PC-9 (cell line): ENCODE measurements around the gene ARL10. TPM values are rescaled to one million over a fixed set of nuclear protein-coding genes. Genes with fewer than 3 reads are reported as not detected.

Experiments
- BruUV-seq: library from RNA; stranded (reverse); fragments of 400-500 nt; replicated peaks from 2 replicates; lab custom pipeline; 2021; lab: Mats Ljungman, UMichigan
- CTCF ChIA-PET: fragments of 300-600 bp; sonication (Branson Sonifier 250); formaldehyde crosslinking; loops from one replicate; lab custom pipeline; 2022; ENCODE audit warnings: antibody characterized with exemption; lab: Charles Lee
- POLR2A ChIA-PET: fragments of 300-600 bp; sonication (Branson Sonifier 250); formaldehyde crosslinking; loops from one replicate; lab custom pipeline; 2022; ENCODE audit warnings: antibody characterized with exemption; ENCODE audit not compliant: unreplicated experiment; lab: Charles Lee
- DNase-seq, 2 experiments: peaks; one replicate each; pipeline versions ENCODE4 v3.0.0 to v3.0.0-alpha.2; 2015 to 2022; ENCODE audit warnings: mixed read lengths in 1 of 2
- H2AFZ ChIP-seq: fragments of 200-600 bp; sonication (generic); 2 replicates; pipeline ENCODE4 v1.8.1; 2017; ENCODE audit warnings: antibody characterized with exemption
- H3F3A ChIP-seq: fragments of 200-600 bp; sonication (generic); 2 replicates; pipeline ENCODE4 v1.8.1; 2017; ENCODE audit warnings: antibody characterized with exemption, mild to moderate bottlenecking, low read depth; ENCODE audit not compliant: insufficient read depth
- H3K27ac ChIP-seq: fragments of 200-600 bp; sonication (generic); 2 replicates; pipeline ENCODE4 v1.6.1; 2016; ENCODE audit warnings: mixed run types
- H3K27me3 ChIP-seq: fragments of 200-600 bp; sonication (generic); 2 replicates; pipeline ENCODE4 v1.6.1; 2016; ENCODE audit warnings: low read depth, mixed run types; ENCODE audit not compliant: insufficient read depth
- H3K36me3 ChIP-seq: fragments of 200-600 bp; sonication (generic); 2 replicates; pipeline ENCODE4 v1.6.1; 2016; ENCODE audit warnings: low read depth, mixed run types
- H3K4me1 ChIP-seq: fragments of 200-600 bp; sonication (generic); replicated peaks from 2 replicates; pipeline ENCODE4 v1.6.1; 2016; ENCODE audit warnings: mixed run types; ENCODE audit not compliant: insufficient read depth
- H3K4me2 ChIP-seq: fragments of 200-600 bp; sonication (generic); 2 replicates; pipeline ENCODE4 v1.6.1; 2017; ENCODE audit warnings: mixed run types
- H3K4me3 ChIP-seq: fragments of 200-600 bp; sonication (generic); 2 replicates; pipeline ENCODE4 v1.6.1; 2016; ENCODE audit warnings: mixed run types
- H3K79me2 ChIP-seq: fragments of 200-600 bp; sonication (generic); 2 replicates; pipeline ENCODE4 v1.6.1; 2017; ENCODE audit warnings: low read depth, mixed run types
- H3K9me2 ChIP-seq: fragments of 200-600 bp; sonication (generic); 2 replicates; pipeline ENCODE4 v1.8.1; 2017; ENCODE audit warnings: mild to moderate bottlenecking; ENCODE audit not compliant: insufficient read depth
- H3K9me3 ChIP-seq: fragments of 200-600 bp; sonication (generic); 2 replicates; pipeline ENCODE4 v1.8.1; 2016; ENCODE audit warnings: low read depth; ENCODE audit not compliant: insufficient read depth
- H4K20me1 ChIP-seq: fragments of 200-600 bp; sonication (generic); 2 replicates; pipeline ENCODE4 v1.8.1; 2017; ENCODE audit not compliant: insufficient read depth
- CTCF ChIP-seq: fragments of 200-600 bp; sonication (generic); conservative IDR thresholded peaks from 2 replicates; pipeline ENCODE4 v1.6.1; 2017; ENCODE audit warnings: mixed run types, antibody characterized with exemption, mild to moderate bottlenecking, moderate library complexity
- EZH2 ChIP-seq: fragments of 200-600 bp; sonication (generic); IDR thresholded peaks from 2 replicates; pipeline ENCODE4 v1.8.0; 2017; ENCODE audit warnings: antibody characterized with exemption, low read depth
- intact Hi-C: fragments of 100-400 bp; cut with micrococcal nuclease; formaldehyde crosslinking; loops from one replicate; pipeline ENCODE4 v1.10.0; 2022; ENCODE audit not compliant: unreplicated experiment
- total RNA-seq: library from RNA; stranded (reverse); gene quantifications from 2 replicates; pipeline ENCODE4 v1.2.3, GENCODE V29; 2021

The ARL10 gene
- total RNA-seq, 1 experiment from 2014 or later = 0.85 TPM

GRCh38 chr5:176371621-176372539, 6.6 kb downstream of the ARL10 start:
- intact Hi-C loops = no loop called here
- Histone ChIP-seq H2AFZ (no peak overlapping the region), H3F3A (0 out of 2 replicates have a peak, but pooled peaks cover 12% of the 10 kb centered on the region), H3K79me2 (no peaks in the 10 kb centered on the region), H3K4me3 (no peak overlapping the region), H3K4me2 (peak overlapping the region; percentile 30), H3K36me3 (no peaks in the 10 kb centered on the region), H3K9me2 (no peaks in the 10 kb centered on the region), H3K4me1 (peaks cover 13% of the 10 kb centered on the region), H3K9me3 (no peaks in the 10 kb centered on the region), H3K27me3 (no peaks in the 10 kb centered on the region), H3K27ac (0 out of 2 replicates have a peak overlapping the region, but pooled peaks have one; percentile 16), H4K20me1 (no peaks in the 10 kb centered on the region)
- POLR2A ChIA-PET = no interaction called here
- CTCF ChIA-PET = interaction anchor here (1.0 kb wide), 1 partner anchor 10 kb away, joined by 3 read pairs; no protein-coding TSS in a partner anchor
- TF ChIP-seq CTCF = no peak
- TF ChIP-seq EZH2 = no peak
- TSS peak; percentile 14 for BruUV-seq
- peak; percentile 70 to 86 for DNase-seq

GRCh38 chr5:176373100-176373818, 8.0 kb downstream of the ARL10 start:
- Histone ChIP-seq H3K9me2 (no peaks in the 10 kb centered on the region), H3K9me3 (no peaks in the 10 kb centered on the region), H3K4me3 (no peak overlapping the region), H3K27ac (no peak overlapping the region), H3K27me3 (no peaks in the 10 kb centered on the region), H3K36me3 (no peaks in the 10 kb centered on the region), H3K4me1 (peaks cover 13% of the 10 kb centered on the region), H4K20me1 (no peaks in the 10 kb centered on the region), H3K4me2 (no peak overlapping the region), H3K79me2 (no peaks in the 10 kb centered on the region), H2AFZ (no peak overlapping the region), H3F3A (peaks cover 12% of the 10 kb centered on the region; the same call in 1 of the 2 replicates)
- CTCF ChIA-PET = no interaction called here
- POLR2A ChIA-PET = no interaction called here
- no TSS peak for BruUV-seq
- no peak for DNase-seq
- TF ChIP-seq EZH2 (no peak), CTCF (no peak)
- intact Hi-C loops = no loop called here

GRCh38 chr5:176379881-176380280, 14.6 kb downstream of the ARL10 start:
- intact Hi-C loops = loop anchor here (10.0 kb wide), 2 partner anchors 265 to 445 kb away; partner anchors contain the start of gene TSPAN17
- no peaks in the 10 kb centered on the region for H3K79me2 ChIP-seq
- DNase-seq = no peak
- H3K27ac ChIP-seq = no peak overlapping the region
- no peaks in the 10 kb centered on the region; the same call in 1 of the 2 replicates for H3F3A ChIP-seq
- H3K36me3 ChIP-seq = 0 out of 2 replicates have a peak, but pooled peaks cover 24% of the 10 kb centered on the region
- CTCF ChIA-PET = no interaction called here
- H4K20me1 ChIP-seq = no peaks in the 10 kb centered on the region; the same call in 1 of the 2 replicates
- BruUV-seq = no TSS peak
- POLR2A ChIA-PET = no interaction called here
- no peaks in the 10 kb centered on the region for H3K4me1 ChIP-seq
- no peak overlapping the region for H2AFZ ChIP-seq
- no peaks in the 10 kb centered on the region for H3K9me3 ChIP-seq
- H3K4me3 ChIP-seq = no peak overlapping the region
- no peak for TF ChIP-seq EZH2
- TF ChIP-seq CTCF = no peak
- no peaks in the 10 kb centered on the region for H3K9me2 ChIP-seq
- H3K27me3 ChIP-seq = no peaks in the 10 kb centered on the region
- no peak overlapping the region for H3K4me2 ChIP-seq
